ENCODE data around the gene GPX4.

GRCh38 chr19:1057176-1057855 lies 46.5 kb upstream of the GPX4 start:
- TF ChIP-seq CTCF (IDR thresholded peaks at IDR 0.05) = no peak
- TF ChIP-seq POLR2A (IDR thresholded peaks at IDR 0.05) = no peak

Measured in body of pancreas (tissue), 4 donors.